Stomach (tissue), 4 donors: ENCODE results near the gene ARHGEF37.

Experiments used
- CTCF ChIP-seq, 7 experiments: fragments of 450-650 bp in 4 of 7; fragments of 200-600 bp in 3 of 7; sonication (generic) in 3 of 7; IDR thresholded peaks; one replicate each; pipeline ENCODE4 v1.5.1; 2016 to 2019; ENCODE audit warnings: antibody characterized with exemption in 7 of 7, control low read depth in 2 of 7, mild to moderate bottlenecking in 1 of 7
- POLR2A ChIP-seq, 4 donors: fragments of 450-650 bp; IDR thresholded peaks; one replicate each; pipeline ENCODE4 v1.6.1; 2016; ENCODE audit warnings: antibody characterized with exemption in 4 of 4, control low read depth in 2 of 4, mild to moderate bottlenecking in 1 of 4, moderate library complexity in 1 of 4
- POLR2AphosphoS5 ChIP-seq, 3 donors: sonication (generic); formaldehyde crosslinking; IDR thresholded peaks; one replicate each; pipeline ENCODE4 v1.6.1; 2016; ENCODE audit warnings: antibody characterized with exemption in 3 of 3

- TF ChIP-seq CTCF (IDR thresholded peaks at IDR 0.05) (no peak), POLR2A (IDR thresholded peaks at IDR 0.05) (no peak), POLR2AphosphoS5 (IDR thresholded peaks at IDR 0.05) (no peak)
These were observed 71.4 kb downstream of the ARHGEF37 start for GRCh38 chr5:149652697-149653096.
